Loucy (cell line): ENCODE measurements around the gene FXYD6.
"Not testable (repeated sequence)": the region's sequence is repeated elsewhere in the genome, so short reads cannot be mapped to it uniquely, and the experiment has no call there.

Experiments
- H2AFZ ChIP-seq: fragments of 200-600 bp; sonication (generic); 2 replicates; pipeline ENCODE4 v1.6.0; 2016; ENCODE audit warnings: antibody characterized with exemption, mild to moderate bottlenecking, low read length, moderate library complexity
- H3F3A ChIP-seq: fragments of 200-600 bp; 2 replicates; pipeline ENCODE4 v1.6.0; 2016; ENCODE audit warnings: antibody characterized with exemption, low read depth, mild to moderate bottlenecking
- H3K27me3 ChIP-seq: fragments of 200-600 bp; sonication (generic); 2 replicates; pipeline ENCODE4 v1.6.1; 2014; ENCODE audit warnings: low read length, mild to moderate bottlenecking; ENCODE audit not compliant: insufficient read depth, poor library complexity, severe bottlenecking
- H3K36me3 ChIP-seq: fragments of 200-600 bp; sonication (generic); 2 replicates; pipeline ENCODE4 v1.6.1; 2016; ENCODE audit warnings: low read length; ENCODE audit not compliant: insufficient read depth
- H3K4me1 ChIP-seq: fragments of 200-600 bp; sonication (generic); 2 replicates; pipeline ENCODE4 v1.5.1; 2014; ENCODE audit warnings: low read length, mild to moderate bottlenecking; ENCODE audit not compliant: insufficient read depth, poor library complexity, severe bottlenecking
- H3K4me2 ChIP-seq: fragments of 200-600 bp; sonication (generic); 2 replicates; pipeline ENCODE4 v1.6.0; 2014; ENCODE audit warnings: antibody characterized with exemption, low read length, low read depth, mild to moderate bottlenecking; ENCODE audit not compliant: poor library complexity, severe bottlenecking
- H3K4me3 ChIP-seq: fragments of 200-600 bp; sonication (generic); 2 replicates; pipeline ENCODE4 v1.5.1; 2014; ENCODE audit warnings: low read length, mild to moderate bottlenecking, mixed read lengths; ENCODE audit not compliant: poor library complexity, severe bottlenecking
- H3K79me2 ChIP-seq: fragments of 200-600 bp; sonication (generic); 2 replicates; pipeline ENCODE4 v1.6.1; 2014; ENCODE audit warnings: low read length; ENCODE audit not compliant: insufficient read depth
- H3K9ac ChIP-seq: fragments of 200-600 bp; sonication (generic); 2 replicates; pipeline ENCODE4 v1.6.0; 2014; ENCODE audit warnings: mild to moderate bottlenecking, low read depth, low read length, moderate library complexity; ENCODE audit not compliant: poor library complexity, severe bottlenecking
- H3K9me2 ChIP-seq: fragments of 200-600 bp; sonication (generic); replicated peaks from 2 replicates; pipeline ENCODE4 v1.6.1; 2016; ENCODE audit warnings: low read depth, low read length, mixed read lengths
- H3K9me3 ChIP-seq: fragments of 200-600 bp; sonication (generic); 2 replicates; pipeline ENCODE4 v1.6.1; 2014; ENCODE audit warnings: mild to moderate bottlenecking, antibody characterized with exemption, low read length, low read depth; ENCODE audit not compliant: insufficient read depth
- H4K20me1 ChIP-seq: fragments of 200-600 bp; sonication (generic); 2 replicates; pipeline ENCODE4 v1.6.0; 2014; ENCODE audit warnings: antibody characterized with exemption, low read length, mild to moderate bottlenecking; ENCODE audit not compliant: insufficient read depth, poor library complexity, severe bottlenecking
- CTCF ChIP-seq: fragments of 200-600 bp; sonication (generic); conservative IDR thresholded peaks from 2 replicates; pipeline ENCODE4 v1.5.1; 2014; ENCODE audit warnings: mild to moderate bottlenecking, antibody characterized with exemption, low read length
- EZH2phosphoT487 ChIP-seq: fragments of 200-600 bp; IDR thresholded peaks from 2 replicates; pipeline ENCODE4 v1.6.1; 2018; ENCODE audit warnings: antibody characterized with exemption, mild to moderate bottlenecking, moderate library complexity, borderline replicate concordance

FXYD6 gene

GRCh38 chr11:117876341-117877119 is at the start of gene FXYD6:
FXYD6 (minus strand) TSS chr11:117876658; CDS start chr11:117842776, 33,882 bp downstream.
- Histone ChIP-seq H4K20me1 (no peaks in the 10 kb centered on the region), H3F3A (no peaks in the 10 kb centered on the region), H3K27me3 (peaks cover 10% of the 10 kb centered on the region), H3K4me3 (peak within 1 kb of the TSS; percentile 73), H2AFZ (peak within 1 kb of the TSS; percentile 92), H3K9me2 (no peaks in the 10 kb centered on the region), H3K4me2 (peak within 1 kb of the TSS; percentile 80), H3K79me2 (peaks cover 3% of the 10 kb centered on the region; the same call in 1 of the 2 replicates), H3K9me3 (no peaks in the 10 kb centered on the region), H3K9ac (peak within 1 kb of the TSS; percentile 81), H3K36me3 (no peaks in the 10 kb centered on the region), H3K4me1 (peaks cover 38% of the 10 kb centered on the region)
- TF ChIP-seq CTCF (no peak), EZH2phosphoT487 (no peak)

GRCh38 chr11:117926166-117926565 is 49.7 kb upstream of the FXYD6 start:
- H3K9me3 ChIP-seq, H3K4me2 ChIP-seq, H3F3A ChIP-seq, H2AFZ ChIP-seq, H3K79me2 ChIP-seq, H3K36me3 ChIP-seq, H3K4me3 ChIP-seq, H4K20me1 ChIP-seq, H3K27me3 ChIP-seq, H3K9me2 ChIP-seq, H3K9ac ChIP-seq: not testable (repeated sequence)
- H3K4me1 ChIP-seq, result peaks cover 39% of the 10 kb centered on the region

GRCh38 chr11:117925198-117925925 is 48.9 kb upstream of the FXYD6 start:
- peaks cover 6% of the 10 kb centered on the region; the same call in 1 of the 2 replicates for H3F3A ChIP-seq
- H3K27me3 ChIP-seq, result no peaks in the 10 kb centered on the region
- no peak overlapping the region for H2AFZ ChIP-seq
- no peaks in the 10 kb centered on the region for H3K36me3 ChIP-seq
- H3K4me1 ChIP-seq, result peaks cover 37% of the 10 kb centered on the region
- H3K4me3 ChIP-seq, result no peak overlapping the region
- no peaks in the 10 kb centered on the region for H3K9me2 ChIP-seq
- no peak overlapping the region for H3K9ac ChIP-seq
- no peaks in the 10 kb centered on the region for H3K79me2 ChIP-seq
- H3K9me3 ChIP-seq, result no peaks in the 10 kb centered on the region
- TF ChIP-seq CTCF, result no peak
- TF ChIP-seq EZH2phosphoT487, result no peak
- H3K4me2 ChIP-seq, result no peak overlapping the region
- no peaks in the 10 kb centered on the region for H4K20me1 ChIP-seq
